ENCODE measurements around the gene RIMBP2.

Gene RIMBP2

GRCh38 chr12:130671556-130671955 is 44.5 kb downstream of the RIMBP2 start:
- no peaks in the 10 kb centered on the region for H3K36me3 ChIP-seq (replicated peaks; ENCODE audit: low read depth, low read length)
- H3K4me2 ChIP-seq (ENCODE audit: low read length): no peak overlapping the region
- no peaks in the 10 kb centered on the region for H3K4me1 ChIP-seq (ENCODE audit: low read length)
- H3K9ac ChIP-seq (ENCODE audit: low read length): no peak overlapping the region
- no peak for TF ChIP-seq CTCF (IDR thresholded peaks at IDR 0.05; ENCODE audit: low read depth, low read length)
- TF ChIP-seq EZH2phosphoT487 (IDR thresholded peaks at IDR 0.05; ENCODE audit: low read depth): no peak
- no peak overlapping the region for H3K4me3 ChIP-seq (ENCODE audit: low read length)
- H3K27me3 ChIP-seq (ENCODE audit: low read depth, low read length): no peaks in the 10 kb centered on the region
- H4K20me1 ChIP-seq (ENCODE audit: insufficient read depth, low read length): no peaks in the 10 kb centered on the region
- no peaks in the 10 kb centered on the region for H3K9me3 ChIP-seq (ENCODE audit: insufficient read depth, low read length)
- no peak overlapping the region for H2AFZ ChIP-seq (ENCODE audit: low read depth, low read length)
- H3K27ac ChIP-seq (ENCODE audit: low read length): no peak overlapping the region
- H3K79me2 ChIP-seq (ENCODE audit: low read length): no peaks in the 10 kb centered on the region

GRCh38 chr12:130669797-130670196 is 46.3 kb downstream of the RIMBP2 start:
- no peak overlapping the region for H3K27ac ChIP-seq (ENCODE audit: low read length)
- H3K4me1 ChIP-seq (ENCODE audit: low read length): no peaks in the 10 kb centered on the region
- H2AFZ ChIP-seq (ENCODE audit: low read depth, low read length): no peak overlapping the region
- no peaks in the 10 kb centered on the region for H4K20me1 ChIP-seq (ENCODE audit: insufficient read depth, low read length)
- TF ChIP-seq CTCF (IDR thresholded peaks at IDR 0.05; ENCODE audit: low read depth, low read length) (no peak), EZH2phosphoT487 (IDR thresholded peaks at IDR 0.05; ENCODE audit: low read depth) (no peak)
- no peaks in the 10 kb centered on the region for H3K9me3 ChIP-seq (ENCODE audit: insufficient read depth, low read length)
- H3K36me3 ChIP-seq (replicated peaks; ENCODE audit: low read depth, low read length): no peaks in the 10 kb centered on the region
- no peak overlapping the region for H3K4me2 ChIP-seq (ENCODE audit: low read length)
- H3K27me3 ChIP-seq (ENCODE audit: low read depth, low read length): no peaks in the 10 kb centered on the region
- H3K79me2 ChIP-seq (ENCODE audit: low read length): no peaks in the 10 kb centered on the region
- no peak overlapping the region for H3K9ac ChIP-seq (ENCODE audit: low read length)
- H3K4me3 ChIP-seq (ENCODE audit: low read length): no peak overlapping the region

DNA sequence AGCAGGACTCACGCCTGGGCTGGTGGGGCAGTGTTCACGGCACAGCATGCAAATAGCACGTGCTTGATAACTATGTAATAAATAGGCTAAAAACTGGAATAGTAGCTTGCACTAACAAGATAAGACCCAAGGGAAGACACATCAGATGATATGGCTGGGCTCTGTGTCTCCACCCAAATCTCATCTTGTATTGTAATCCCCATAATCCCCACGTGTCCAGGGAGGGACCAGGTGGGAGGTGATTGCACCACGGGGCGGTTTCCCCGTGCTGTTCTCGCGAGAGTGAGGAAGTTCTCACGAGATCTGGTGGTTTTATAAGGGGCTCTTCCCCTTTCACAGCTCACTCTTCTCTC is 46.9 kb downstream of the RIMBP2 start:
- Histone ChIP-seq H3K4me2 (ENCODE audit: low read length) (no peak overlapping the region), H3K36me3 (replicated peaks; ENCODE audit: low read depth, low read length) (no peaks in the 10 kb centered on the region), H3K9ac (ENCODE audit: low read length) (no peak overlapping the region), H2AFZ (ENCODE audit: low read depth, low read length) (no peak overlapping the region), H3K27me3 (ENCODE audit: low read depth, low read length) (no peaks in the 10 kb centered on the region), H3K9me3 (ENCODE audit: insufficient read depth, low read length) (no peaks in the 10 kb centered on the region), H3K79me2 (ENCODE audit: low read length) (no peaks in the 10 kb centered on the region), H3K27ac (ENCODE audit: low read length) (no peak overlapping the region), H4K20me1 (ENCODE audit: insufficient read depth, low read length) (no peaks in the 10 kb centered on the region), H3K4me3 (ENCODE audit: low read length) (no peak overlapping the region), H3K4me1 (ENCODE audit: low read length) (no peaks in the 10 kb centered on the region)
- TF ChIP-seq CTCF (IDR thresholded peaks at IDR 0.05; ENCODE audit: low read depth, low read length) (no peak), EZH2phosphoT487 (IDR thresholded peaks at IDR 0.05; ENCODE audit: low read depth) (no peak)

- no peak overlapping the region for H3K4me3 ChIP-seq (ENCODE audit: low read length)
- H3K36me3 ChIP-seq (replicated peaks; ENCODE audit: low read depth, low read length): no peaks in the 10 kb centered on the region
- no peak for TF ChIP-seq CTCF (IDR thresholded peaks at IDR 0.05; ENCODE audit: low read depth, low read length)
- TF ChIP-seq EZH2phosphoT487 (IDR thresholded peaks at IDR 0.05; ENCODE audit: low read depth): no peak
- H3K9me3 ChIP-seq (ENCODE audit: insufficient read depth, low read length): no peaks in the 10 kb centered on the region
- H3K4me2 ChIP-seq (ENCODE audit: low read length): no peak overlapping the region
- no peak overlapping the region for H2AFZ ChIP-seq (ENCODE audit: low read depth, low read length)
- H3K27ac ChIP-seq (ENCODE audit: low read length): no peak overlapping the region
- H3K4me1 ChIP-seq (ENCODE audit: low read length): no peaks in the 10 kb centered on the region
- H4K20me1 ChIP-seq (ENCODE audit: insufficient read depth, low read length): no peaks in the 10 kb centered on the region
- no peaks in the 10 kb centered on the region for H3K27me3 ChIP-seq (ENCODE audit: low read depth, low read length)
- H3K79me2 ChIP-seq (ENCODE audit: low read length): no peaks in the 10 kb centered on the region
- H3K9ac ChIP-seq (ENCODE audit: low read length): no peak overlapping the region
Observed at GRCh38 chr12:130668286-130669204, 47.6 kb downstream of the RIMBP2 start.

Measured in OCI-LY3 (cell line).